ENCODE data around the gene PTPRN2. TPM values are rescaled to one million over a fixed set of nuclear protein-coding genes. Genes with fewer than 3 reads are reported as not detected.

Gene PTPRN2
- total RNA-seq, 8 experiments from 2014 or later = 0.10 to 19.7 (median 10.8) TPM; not detected in 1

GRCh38 chr7:158239290-158239981 lies 348.2 kb downstream of the PTPRN2 start:
- Histone ChIP-seq H3K4me1 (replicated peaks in 1 of 2) (no peaks in the 10 kb centered on the region), H3K4me3 (no peak overlapping the region), H3K27ac (no peak overlapping the region)
- WGBS, 10 experiments = 0 to 83% (median 43%) methylated on average over 2 to 18 of the region's 30 CpGs; no CpG with 5 or more reads in 2 of the 10 experiments
- in situ Hi-C loops (cut with MboI; ENCODE audit: low pct_unique_long_range_greater_than_20kb in 2 of 9, low sequenced_read_pairs in 9 of 9, unreplicated experiment in 9 of 9) = no loop called here
- ATAC-seq (replicated peaks in 6 of 8) = peak in 1 of 8 experiments; percentile 77

- 0 to 79% (median 45%) methylated on average over 1 to 6 of the region's 21 CpGs; no CpG with 5 or more reads in 4 of the 10 experiments for WGBS, 10 experiments
- Histone ChIP-seq H3K4me1 (replicated peaks in 1 of 2) (no peaks in the 10 kb centered on the region), H3K27ac (no peak overlapping the region), H3K4me3 (no peak overlapping the region)
- ATAC-seq (replicated peaks in 6 of 8) = no peak
- in situ Hi-C loops (cut with MboI; ENCODE audit: low pct_unique_long_range_greater_than_20kb in 2 of 9, low sequenced_read_pairs in 9 of 9, unreplicated experiment in 9 of 9) = no loop called here
These were observed 348.9 kb downstream of the PTPRN2 start for GRCh38 chr7:158238616-158239289.

- no peak for ATAC-seq (replicated peaks in 6 of 8)
- 32 to 83% methylated on average over 3 to 4 of the region's 29 CpGs; no CpG with 5 or more reads in 8 of the 10 experiments for WGBS, 10 experiments
- Histone ChIP-seq H3K4me1 (replicated peaks in 1 of 2) (no peaks in the 10 kb centered on the region), H3K4me3 (no peak overlapping the region), H3K27ac (no peak overlapping the region)
- in situ Hi-C loops (cut with MboI; ENCODE audit: low pct_unique_long_range_greater_than_20kb in 2 of 9, low sequenced_read_pairs in 9 of 9, unreplicated experiment in 9 of 9) = no loop called here
These were observed 349.8 kb downstream of the PTPRN2 start for GRCh38 chr7:158237672-158238335.

DNA sequence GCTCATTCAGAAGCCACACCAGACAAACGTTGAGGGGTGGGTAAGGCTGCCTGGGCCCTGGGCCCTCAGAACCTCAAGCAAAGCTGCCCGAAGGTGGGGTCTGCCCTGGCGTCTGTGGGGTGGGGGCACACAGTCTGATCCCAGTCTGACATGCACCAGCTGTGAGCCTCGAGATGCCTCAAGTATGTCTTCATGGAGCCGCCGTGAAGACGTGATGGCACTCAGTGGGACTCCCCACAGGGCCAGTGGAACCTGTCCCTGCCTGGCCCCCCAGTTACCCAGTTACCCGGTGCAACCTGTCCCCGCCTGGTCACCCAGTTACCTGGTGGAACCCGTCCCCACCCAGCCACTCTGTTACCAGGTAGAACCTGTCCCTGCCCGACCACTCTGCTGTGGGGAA lies 351.2 kb downstream of the PTPRN2 start:
- no peaks in the 10 kb centered on the region for H3K4me1 ChIP-seq (replicated peaks in 1 of 2)
- WGBS, 10 experiments = 100% methylated on average over 2 of the region's 11 CpGs; no CpG with 5 or more reads in 9 of the 10 experiments
- in situ Hi-C loops (cut with MboI; ENCODE audit: low pct_unique_long_range_greater_than_20kb in 2 of 9, low sequenced_read_pairs in 9 of 9, unreplicated experiment in 9 of 9) = no loop called here
- no peak overlapping the region for H3K27ac ChIP-seq
- H3K4me3 ChIP-seq = no peak overlapping the region
- ATAC-seq (replicated peaks in 6 of 8) = no peak

- 0 to 86% (median 45%) methylated on average over 1 to 14 of the region's 16 CpGs for WGBS, 10 experiments
These were observed 351.8 kb downstream of the PTPRN2 start for GRCh38 chr7:158235862-158236261.

GRCh38 chr7:158229945-158230344 lies 357.7 kb downstream of the PTPRN2 start:
- in situ Hi-C loops (cut with MboI; ENCODE audit: low pct_unique_long_range_greater_than_20kb in 2 of 9, low sequenced_read_pairs in 9 of 9, unreplicated experiment in 9 of 9) = no loop called here
- Histone ChIP-seq H3K4me3 (no peak overlapping the region), H3K4me1 (replicated peaks in 1 of 2) (no peaks in the 10 kb centered on the region), H3K27ac (no peak overlapping the region)
- 0 to 100% (median 75%) methylated on average over 1 of the region's 1 CpG; no CpG with 5 or more reads in 1 of the 10 experiments for WGBS, 10 experiments
- ATAC-seq (replicated peaks in 6 of 8) = no peak

More at GRCh38 chr7:158235862-158236261, 351.8 kb downstream of the PTPRN2 start:
- in situ Hi-C loops (cut with MboI; ENCODE audit: low pct_unique_long_range_greater_than_20kb in 2 of 9, low sequenced_read_pairs in 9 of 9, unreplicated experiment in 9 of 9) = no loop called here
- Histone ChIP-seq H3K4me3 (no peak overlapping the region), H3K4me1 (replicated peaks in 1 of 2) (no peaks in the 10 kb centered on the region), H3K27ac (no peak overlapping the region)
- no peak for ATAC-seq (replicated peaks in 6 of 8)

GRCh38 chr7:158228986-158229385 lies 358.6 kb downstream of the PTPRN2 start:
- H3K4me3 ChIP-seq = no peak overlapping the region
- ATAC-seq (replicated peaks in 6 of 8) = no peak
- no peaks in the 10 kb centered on the region for H3K4me1 ChIP-seq (replicated peaks in 1 of 2)
- H3K27ac ChIP-seq = no peak overlapping the region
- in situ Hi-C loops (cut with MboI; ENCODE audit: low pct_unique_long_range_greater_than_20kb in 2 of 9, low sequenced_read_pairs in 9 of 9, unreplicated experiment in 9 of 9) = no loop called here
- WGBS, 10 experiments = 0 to 83% (median 0%) methylated on average over 1 of the region's 2 CpGs; no CpG with 5 or more reads in 3 of the 10 experiments

DNA sequence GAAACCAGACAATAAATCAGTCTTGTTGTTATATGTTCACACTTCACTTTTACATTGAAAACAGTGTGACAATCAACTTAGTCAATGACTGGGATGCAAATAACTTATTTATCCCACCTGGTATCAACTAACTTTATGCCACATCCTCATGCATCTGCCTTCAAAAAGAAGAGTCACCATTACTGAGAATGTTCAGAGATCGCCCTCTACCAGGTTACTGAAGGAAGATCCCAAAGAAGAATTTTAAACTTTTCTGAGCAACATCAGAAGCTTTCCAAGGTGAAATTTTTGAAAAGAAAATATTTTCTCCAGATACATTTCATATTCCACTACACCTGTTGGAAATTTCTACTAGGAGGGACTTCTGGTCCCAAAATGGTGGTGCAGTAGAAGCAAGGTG lies 359.5 kb downstream of the PTPRN2 start:
- no peak for ATAC-seq (replicated peaks in 6 of 8)
- no peak overlapping the region for H3K4me3 ChIP-seq
- in situ Hi-C loops (cut with MboI; ENCODE audit: low pct_unique_long_range_greater_than_20kb in 2 of 9, low sequenced_read_pairs in 9 of 9, unreplicated experiment in 9 of 9) = no loop called here
- no peaks in the 10 kb centered on the region for H3K4me1 ChIP-seq (replicated peaks in 1 of 2)
- no peak overlapping the region for H3K27ac ChIP-seq
- 0 to 73% (median 29%) methylated on average over 1 of the region's 1 CpG; no CpG with 5 or more reads in 3 of the 10 experiments for WGBS, 10 experiments

- WGBS, 10 experiments = 29 to 79% (median 60%) methylated on average over 3 to 10 of the region's 13 CpGs; no CpG with 5 or more reads in 1 of the 10 experiments
- in situ Hi-C loops (cut with MboI; ENCODE audit: low pct_unique_long_range_greater_than_20kb in 2 of 9, low sequenced_read_pairs in 9 of 9, unreplicated experiment in 9 of 9) = no loop called here
- peak in 2 of 8 experiments; percentile 31 to 98 for ATAC-seq (replicated peaks in 6 of 8)
These were observed 360.2 kb downstream of the PTPRN2 start for GRCh38 chr7:158227258-158227984.

GRCh38 chr7:158216198-158216597 lies 371.4 kb downstream of the PTPRN2 start:
- ATAC-seq (replicated peaks in 6 of 8) = no peak
- Histone ChIP-seq H3K4me3 (no peak overlapping the region), H3K4me1 (replicated peaks in 1 of 2) (no peaks in the 10 kb centered on the region), H3K27ac (no peak overlapping the region)
- in situ Hi-C loops (cut with MboI; ENCODE audit: low pct_unique_long_range_greater_than_20kb in 2 of 9, low sequenced_read_pairs in 9 of 9, unreplicated experiment in 9 of 9) = no loop called here

More at GRCh38 chr7:158227258-158227984, 360.2 kb downstream of the PTPRN2 start:
- Histone ChIP-seq H3K4me1 (replicated peaks in 1 of 2) (no peaks in the 10 kb centered on the region), H3K4me3 (no peak overlapping the region), H3K27ac (no peak overlapping the region)

GRCh38 chr7:158209435-158209834 lies 378.2 kb downstream of the PTPRN2 start:
- H3K4me3 ChIP-seq = no peak overlapping the region
- no peak overlapping the region for H3K27ac ChIP-seq
- H3K4me1 ChIP-seq (replicated peaks in 1 of 2) = no peaks in the 10 kb centered on the region
- 0 to 67% (median 12%) methylated on average over 1 of the region's 1 CpG; no CpG with 5 or more reads in 2 of the 10 experiments for WGBS, 10 experiments
- no peak for ATAC-seq (replicated peaks in 6 of 8)
- in situ Hi-C loops (cut with MboI; ENCODE audit: low pct_unique_long_range_greater_than_20kb in 2 of 9, low sequenced_read_pairs in 9 of 9, unreplicated experiment in 9 of 9) = no loop called here

DNA sequence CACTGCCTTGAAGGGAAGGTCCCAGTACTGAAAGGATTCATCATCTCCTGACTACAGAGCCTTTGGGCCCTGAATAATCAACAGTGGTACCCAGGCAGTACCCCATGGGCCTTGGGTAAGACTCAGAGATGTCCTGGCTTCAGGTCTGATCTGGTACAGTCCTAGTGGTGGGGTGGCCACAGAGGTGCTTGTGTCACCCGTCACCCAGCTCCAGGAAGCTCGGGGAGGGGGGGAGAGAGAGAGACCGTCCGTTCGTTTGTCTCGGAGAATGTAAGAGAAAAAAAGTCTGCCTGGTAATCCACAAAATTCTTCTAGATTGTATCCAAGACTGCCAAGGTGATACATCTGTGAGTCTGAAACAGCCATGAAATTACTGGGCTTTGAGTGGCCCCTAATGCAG lies 381.3 kb downstream of the PTPRN2 start:
- Histone ChIP-seq H3K27ac (no peak overlapping the region), H3K4me1 (replicated peaks in 1 of 2) (no peaks in the 10 kb centered on the region), H3K4me3 (no peak overlapping the region)
- in situ Hi-C loops (cut with MboI; ENCODE audit: low pct_unique_long_range_greater_than_20kb in 2 of 9, low sequenced_read_pairs in 9 of 9, unreplicated experiment in 9 of 9) = no loop called here
- 20 to 93% (median 59%) methylated on average over 1 to 6 of the region's 6 CpGs; no CpG with 5 or more reads in 4 of the 10 experiments for WGBS, 10 experiments
- no peak for ATAC-seq (replicated peaks in 6 of 8)

GRCh38 chr7:158204453-158204852 lies 383.2 kb downstream of the PTPRN2 start:
- Histone ChIP-seq H3K27ac (no peak overlapping the region), H3K4me1 (replicated peaks in 1 of 2) (no peaks in the 10 kb centered on the region), H3K4me3 (no peak overlapping the region)
- WGBS, 10 experiments = 0 to 82% (median 33%) methylated on average over 1 to 4 of the region's 4 CpGs
- ATAC-seq (replicated peaks in 6 of 8) = no peak
- in situ Hi-C loops (cut with MboI; ENCODE audit: low pct_unique_long_range_greater_than_20kb in 2 of 9, low sequenced_read_pairs in 9 of 9, unreplicated experiment in 9 of 9) = no loop called here
